ENCODE results near the gene FADS6.
"Not testable (repeated sequence)": the region's sequence is repeated elsewhere in the genome, so short reads cannot be mapped to it uniquely, and the experiment has no call there.

FADS6 gene

GRCh38 chr17:74883241-74883745 is 10.1 kb downstream of the FADS6 start:
- DNase-seq: no peak

GRCh38 chr17:74882517-74883240 is 10.8 kb downstream of the FADS6 start:
- DNase-seq: no peak

GRCh38 chr17:74881073-74881472 is 12.4 kb downstream of the FADS6 start:
- DNase-seq: no peak

- DNase-seq: no peak
Observed at GRCh38 chr17:74879308-74879707, 14.1 kb downstream of the FADS6 start.

- DNase-seq: no peak
Observed at GRCh38 chr17:74878658-74879057, 14.8 kb downstream of the FADS6 start.

- DNase-seq: no peak
Observed at GRCh38 chr17:74877592-74878548, 15.6 kb downstream of the FADS6 start.

GRCh38 chr17:74875977-74876593 is 17.3 kb downstream of the FADS6 start:
- no peak for DNase-seq

- DNase-seq: no peak
Observed at GRCh38 chr17:74875155-74875976, 18.1 kb downstream of the FADS6 start.

- no peak for DNase-seq
Observed at GRCh38 chr17:74874615-74875037, 18.8 kb downstream of the FADS6 start.

- DNase-seq: no peak
Observed at GRCh38 chr17:74873874-74874614, 19.4 kb downstream of the FADS6 start.

GRCh38 chr17:74873037-74873873 is 20.2 kb downstream of the FADS6 start:
- peak; percentile 98 for DNase-seq

- DNase-seq: no peak
Observed at GRCh38 chr17:74872313-74873036, 21.0 kb downstream of the FADS6 start, which contains the start of gene FDXR. TSS of gene FDXR (minus strand) at chr17:74872994. CDS start at chr17:74872944, 50 bp downstream.

- no peak for DNase-seq
Observed at GRCh38 chr17:74871356-74872076, 21.9 kb downstream of the FADS6 start.

- DNase-seq: no peak
Observed at GRCh38 chr17:74870512-74870911, 22.9 kb downstream of the FADS6 start.

- not testable (repeated sequence) for DNase-seq
Observed at GRCh38 chr17:74870028-74870427, 23.4 kb downstream of the FADS6 start.

GRCh38 chr17:74868908-74869255 is 24.6 kb downstream of the FADS6 start:
- no peak for DNase-seq

GRCh38 chr17:74868251-74868907 is 25.1 kb downstream of the FADS6 start:
- no peak for DNase-seq

GRCh38 chr17:74866198-74866835 is 27.1 kb downstream of the FADS6 start:
- no peak for DNase-seq
